Measurements from ENCODE around the gene AGBL1.

DNA sequence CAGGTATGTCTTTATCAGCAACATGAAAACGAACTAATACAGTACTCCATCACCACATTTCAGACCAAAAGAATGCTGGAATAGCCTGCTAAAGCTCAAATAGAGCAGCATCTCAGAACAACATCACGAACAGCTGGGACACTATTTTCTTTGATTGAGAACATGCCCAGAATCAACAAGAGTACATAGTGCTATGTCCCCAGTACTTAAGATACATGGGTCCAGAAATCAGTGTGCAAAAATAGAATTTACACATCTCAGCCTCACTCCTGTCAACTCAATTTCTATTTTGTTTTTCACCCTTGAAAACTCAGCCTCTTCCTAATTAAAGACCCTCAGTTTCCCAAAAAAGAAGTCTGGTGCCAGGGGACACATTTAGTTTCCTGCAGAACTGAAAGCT, 753.9 kb downstream of the AGBL1 start:
- TF ChIP-seq, protein P1, sequence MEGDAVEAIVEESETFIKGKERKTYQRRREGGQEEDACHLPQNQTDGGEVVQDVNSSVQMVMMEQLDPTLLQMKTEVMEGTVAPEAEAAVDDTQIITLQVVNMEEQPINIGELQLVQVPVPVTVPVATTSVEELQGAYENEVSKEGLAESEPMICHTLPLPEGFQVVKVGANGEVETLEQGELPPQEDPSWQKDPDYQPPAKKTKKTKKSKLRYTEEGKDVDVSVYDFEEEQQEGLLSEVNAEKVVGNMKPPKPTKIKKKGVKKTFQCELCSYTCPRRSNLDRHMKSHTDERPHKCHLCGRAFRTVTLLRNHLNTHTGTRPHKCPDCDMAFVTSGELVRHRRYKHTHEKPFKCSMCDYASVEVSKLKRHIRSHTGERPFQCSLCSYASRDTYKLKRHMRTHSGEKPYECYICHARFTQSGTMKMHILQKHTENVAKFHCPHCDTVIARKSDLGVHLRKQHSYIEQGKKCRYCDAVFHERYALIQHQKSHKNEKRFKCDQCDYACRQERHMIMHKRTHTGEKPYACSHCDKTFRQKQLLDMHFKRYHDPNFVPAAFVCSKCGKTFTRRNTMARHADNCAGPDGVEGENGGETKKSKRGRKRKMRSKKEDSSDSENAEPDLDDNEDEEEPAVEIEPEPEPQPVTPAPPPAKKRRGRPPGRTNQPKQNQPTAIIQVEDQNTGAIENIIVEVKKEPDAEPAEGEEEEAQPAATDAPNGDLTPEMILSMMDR (IDR thresholded peaks at IDR 0.05), result no peak
- TF ChIP-seq POLR2A (IDR thresholded peaks at IDR 0.05), result no peak

Data from Peyer's patch (tissue), 4 donors.